Measurements from ENCODE around the gene VAV2. TPM values are rescaled to one million over a fixed set of nuclear protein-coding genes. Genes with fewer than 3 reads are reported as not detected.
"Not testable (repeated sequence)": the region's sequence is repeated elsewhere in the genome, so short reads cannot be mapped to it uniquely, and the experiment has no call there.

The VAV2 gene
- total and polyA plus RNA-seq, 5 donors = 4.7 to 11.4 (median 7.4) TPM

DNA sequence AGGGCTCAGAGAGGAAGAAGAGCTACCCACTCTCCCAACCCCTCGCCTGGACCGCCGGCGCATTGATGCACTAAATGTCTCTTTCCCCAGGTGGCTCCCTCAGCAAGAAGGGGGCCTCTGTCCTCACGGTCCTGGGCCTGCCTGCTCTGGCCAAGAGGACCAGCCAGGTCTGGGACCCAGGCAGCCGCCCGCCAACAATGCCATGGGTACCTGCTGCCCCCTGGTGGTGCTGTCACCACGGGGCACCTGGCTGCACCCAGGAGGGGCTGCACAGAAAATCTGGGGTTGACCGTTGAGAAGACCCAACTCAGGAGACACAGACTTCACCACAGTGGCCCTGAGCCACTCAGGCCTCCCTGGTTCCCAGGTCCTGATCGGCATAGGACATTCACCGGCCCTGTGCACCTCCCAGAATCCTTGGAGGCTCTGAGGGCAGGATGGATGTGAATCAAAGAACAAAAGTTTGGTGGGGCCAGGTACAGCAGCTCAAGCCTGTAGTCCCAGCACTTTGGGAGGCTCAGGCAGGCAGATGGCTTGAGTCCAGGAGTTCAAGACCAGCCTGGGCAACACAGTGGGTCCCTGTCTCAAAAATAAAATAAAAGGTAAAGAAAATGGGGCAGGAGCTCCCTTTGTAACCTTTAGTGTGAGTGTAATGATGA lies 2.4 kb upstream of the VAV2 start:
- no peaks in the 10 kb centered on the region for H3K27me3 ChIP-seq (ENCODE audit: control insufficient read depth, insufficient read depth)
- H3K27ac ChIP-seq (ENCODE audit: low read length) = no peak overlapping the region
- ATAC-seq (peak; percentile 65 to 68), DNase-seq (peak; percentile 80 to 93 (median 92))
- peaks cover 6% of the 10 kb centered on the region for H3K4me1 ChIP-seq (ENCODE audit: control insufficient read depth, insufficient read depth, low read length)
- no peaks in the 10 kb centered on the region for H3K9me3 ChIP-seq (ENCODE audit: control insufficient read depth, low read length)
- intact Hi-C loops (cut with DNase I) = loop anchor here (1.0 to 2.0 kb wide), 3 partner anchors 201 to 204 kb away; no protein-coding TSS in a partner anchor
- no peak overlapping the region for H3K4me3 ChIP-seq (ENCODE audit: low read length)
- 7% methylated on average over 11 of the region's 11 CpGs for WGBS

DNA sequence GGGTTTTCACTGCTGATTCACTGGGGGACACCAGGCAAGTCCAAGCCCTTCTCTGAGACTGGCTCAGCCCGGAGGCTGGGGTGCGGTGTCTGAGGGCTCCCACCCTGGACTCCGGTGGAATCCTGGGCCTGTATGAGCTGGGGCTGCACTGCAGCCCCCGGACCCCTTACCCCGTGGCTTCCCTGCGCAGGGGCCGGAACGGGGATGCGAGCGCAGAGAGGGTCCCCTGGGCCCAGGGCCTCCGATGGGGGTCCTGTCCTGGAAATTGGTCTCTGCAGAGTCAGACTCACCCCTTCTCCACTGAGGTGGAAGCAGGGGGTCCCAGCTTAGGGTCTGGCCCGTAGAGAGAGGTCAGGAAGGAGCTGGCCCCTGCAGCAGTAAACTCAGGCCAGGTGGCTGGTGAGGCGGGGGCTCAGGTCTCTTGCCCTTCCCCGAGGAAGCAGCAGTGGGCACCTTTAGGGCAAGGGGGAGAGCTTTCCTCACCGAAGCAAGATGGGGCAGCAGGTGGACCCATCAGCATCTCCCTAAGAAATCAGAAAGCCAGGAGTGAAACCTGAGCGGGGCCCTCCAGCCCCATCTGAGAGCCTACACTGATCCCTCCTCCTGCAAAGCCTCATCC lies 1.6 kb upstream of the VAV2 start:
- Histone ChIP-seq H3K27ac (ENCODE audit: low read length) (no peak overlapping the region), H3K4me1 (ENCODE audit: control insufficient read depth, insufficient read depth, low read length) (peaks cover 6% of the 10 kb centered on the region), H3K27me3 (ENCODE audit: control insufficient read depth, insufficient read depth) (no peaks in the 10 kb centered on the region), H3K9me3 (ENCODE audit: control insufficient read depth, low read length) (no peaks in the 10 kb centered on the region), H3K4me3 (ENCODE audit: low read length) (no peak overlapping the region)
- intact Hi-C loops (cut with DNase I) = loop anchor here (1.0 to 2.0 kb wide), 3 partner anchors 200 to 203 kb away; no protein-coding TSS in a partner anchor
- peak in 1 of 3 donors; percentile 63 for DNase-seq
- ATAC-seq = no peak
- 66% methylated on average over 16 of the region's 16 CpGs for WGBS

DNA sequence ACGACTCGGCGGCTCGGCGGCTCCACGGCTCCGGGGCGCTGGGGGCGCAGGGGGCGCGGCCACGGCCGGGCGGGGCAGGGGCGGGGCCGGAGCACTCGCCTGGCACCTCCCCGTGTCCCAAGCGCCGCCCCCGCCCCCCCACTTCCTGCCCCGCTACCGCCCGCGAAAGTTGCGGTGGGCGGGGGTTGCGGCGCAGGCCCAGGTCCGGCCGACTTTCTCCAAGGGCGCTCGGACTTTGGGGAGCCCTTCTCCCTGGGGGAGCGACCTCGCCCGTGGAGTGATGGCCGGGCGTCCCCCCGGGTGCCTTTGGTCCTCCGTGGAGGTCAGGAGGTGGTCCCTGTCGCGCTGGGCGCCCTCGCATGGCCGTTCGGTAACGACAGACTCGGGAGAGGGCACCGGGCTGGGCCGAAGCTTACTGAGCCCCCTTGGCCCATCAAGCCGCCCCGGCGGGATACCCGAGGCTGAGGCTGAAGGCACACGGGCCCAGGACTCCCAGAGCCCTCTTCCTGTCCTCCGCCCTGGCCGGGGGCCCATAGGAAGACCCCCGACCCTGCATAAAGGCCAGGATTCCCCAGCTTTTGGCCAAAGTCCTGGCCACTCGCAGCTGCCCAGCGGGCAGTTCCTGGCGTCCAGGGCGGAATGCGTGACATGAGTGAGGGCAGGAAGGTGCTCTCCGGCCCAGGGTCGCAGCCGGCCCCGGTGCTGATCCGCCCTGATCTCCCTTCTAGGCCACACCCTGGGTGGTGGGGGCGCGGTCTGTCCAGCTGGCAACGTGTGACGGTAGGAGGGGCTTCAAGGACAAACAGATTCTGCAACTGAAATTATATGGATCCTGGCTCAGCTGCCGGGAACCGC lies 883 bp upstream of the VAV2 start:
- peak; percentile 86 to 88 for ATAC-seq
- intact Hi-C loops (cut with DNase I) = no loop called here
- H3K27me3 ChIP-seq (ENCODE audit: control insufficient read depth, insufficient read depth) = no peaks in the 10 kb centered on the region
- under 1% methylated on average over 74 of the region's 74 CpGs for WGBS
- peak overlapping the region; percentile 85 for H3K4me3 ChIP-seq (ENCODE audit: low read length)
- H3K9me3 ChIP-seq (ENCODE audit: control insufficient read depth, low read length) = no peaks in the 10 kb centered on the region
- H3K4me1 ChIP-seq (ENCODE audit: control insufficient read depth, insufficient read depth, low read length) = peaks cover 6% of the 10 kb centered on the region
- peak; percentile 91 to 95 (median 95) for DNase-seq
- H3K27ac ChIP-seq (ENCODE audit: low read length) = peak overlapping the region; percentile 91

DNA sequence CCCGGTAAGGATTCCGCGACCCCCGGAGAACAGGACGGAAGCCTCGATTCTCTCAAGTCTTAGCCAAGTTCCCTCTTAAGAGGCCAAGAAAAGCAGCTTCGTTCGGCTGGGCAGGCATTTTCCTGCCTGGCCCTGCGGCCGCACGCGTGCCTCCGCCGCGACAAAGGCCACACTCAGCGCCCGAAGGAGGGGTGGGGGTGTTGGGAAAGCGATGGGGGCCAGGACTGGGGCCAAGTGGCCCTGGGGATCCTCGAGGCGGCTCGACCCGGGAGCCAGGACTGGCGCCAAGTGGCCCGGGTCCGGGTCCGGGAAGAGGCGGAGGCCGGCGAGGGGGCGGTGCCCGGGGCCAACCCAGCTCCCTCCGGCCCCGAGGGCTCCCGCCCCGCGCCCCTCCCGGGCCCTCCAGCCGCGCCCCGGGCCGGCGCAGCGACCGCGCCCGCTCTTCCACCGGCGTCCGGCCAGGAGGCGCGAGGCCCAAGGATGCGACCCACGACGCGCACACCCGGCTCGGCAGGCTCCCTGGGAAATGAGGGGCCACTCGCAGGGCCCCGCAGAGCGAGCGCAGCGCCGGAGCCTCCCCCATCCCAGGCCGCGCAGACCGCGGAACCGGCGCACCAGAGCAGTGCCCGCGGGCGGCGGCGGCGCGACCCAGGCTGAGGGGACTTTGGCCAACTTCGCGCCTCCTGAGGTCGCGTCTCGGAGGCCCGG lies 756 bp downstream of the VAV2 start:
- DNase-seq (peak; percentile 71 to 85 (median 79)), ATAC-seq (peak in 1 of 2 donors; percentile 33)
- Histone ChIP-seq H3K9me3 (ENCODE audit: control insufficient read depth, low read length) (no peaks in the 10 kb centered on the region), H3K27me3 (ENCODE audit: control insufficient read depth, insufficient read depth) (no peaks in the 10 kb centered on the region), H3K27ac (ENCODE audit: low read length) (peak overlapping the region; percentile 0), H3K4me3 (ENCODE audit: low read length) (peak overlapping the region; percentile 85), H3K4me1 (ENCODE audit: control insufficient read depth, insufficient read depth, low read length) (peaks cover 6% of the 10 kb centered on the region)
- intact Hi-C loops (cut with DNase I) = loop anchor here in 1 of 4 donors (2.0 kb wide), 1 partner anchor 43 kb away; no protein-coding TSS in a partner anchor
- whole genome bisulfite sequencing = 2% methylated on average over 82 of the region's 82 CpGs

DNA sequence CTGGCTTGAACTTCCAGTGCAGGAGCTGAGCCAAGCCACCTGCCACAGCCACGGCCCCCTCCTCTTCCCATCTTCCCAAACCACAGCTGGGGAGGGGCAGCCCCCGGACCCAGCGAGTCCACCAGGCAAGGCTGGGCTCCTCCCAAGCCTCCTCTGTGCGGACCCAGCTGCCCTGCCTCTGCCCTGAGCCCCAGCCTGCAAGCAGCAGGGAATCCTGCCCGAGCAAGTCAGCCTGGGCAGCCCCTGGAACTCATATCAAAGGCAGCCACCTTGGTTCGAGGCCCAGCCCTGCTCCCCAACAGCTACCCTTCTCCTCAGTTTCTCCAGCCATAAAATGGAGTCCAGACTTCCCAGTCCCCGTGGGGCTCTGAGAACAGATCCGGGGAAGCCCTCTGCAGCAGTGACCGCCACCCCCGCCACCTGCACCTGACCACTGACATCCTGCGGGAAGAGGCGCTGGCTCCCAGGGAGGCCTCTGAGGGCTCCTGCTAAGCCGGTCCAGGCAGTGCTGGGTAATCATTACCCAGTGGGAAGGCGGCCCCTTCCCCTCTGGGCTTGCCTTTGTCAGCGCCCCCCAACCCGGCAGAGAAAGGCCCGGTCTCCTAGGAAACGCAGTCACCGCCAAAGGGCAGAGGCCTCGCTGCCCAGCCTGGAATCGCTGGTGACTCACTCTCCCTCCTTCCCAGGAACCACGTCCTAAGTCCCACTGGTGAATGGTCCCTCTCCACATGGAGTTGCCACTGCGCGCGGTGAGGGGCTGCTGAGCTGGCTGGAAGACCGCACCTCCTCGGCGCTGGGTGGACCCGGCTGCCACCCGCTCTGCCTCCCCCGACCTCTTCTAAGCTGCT lies 1.5 kb downstream of the VAV2 start:
- H3K4me1 ChIP-seq (ENCODE audit: control insufficient read depth, insufficient read depth, low read length) = peaks cover 6% of the 10 kb centered on the region
- H3K27ac ChIP-seq (ENCODE audit: low read length) = peak overlapping the region; percentile 0
- no peaks in the 10 kb centered on the region for H3K27me3 ChIP-seq (ENCODE audit: control insufficient read depth, insufficient read depth)
- ATAC-seq (peak in 1 of 2 donors; percentile 49), DNase-seq (peak; percentile 78 to 80 (median 79))
- intact Hi-C loops (cut with DNase I) = loop anchor here in 1 of 4 donors (2.0 kb wide), 1 partner anchor 42 kb away; no protein-coding TSS in a partner anchor
- WGBS = 45% methylated on average over 31 of the region's 31 CpGs
- no peaks in the 10 kb centered on the region for H3K9me3 ChIP-seq (ENCODE audit: control insufficient read depth, low read length)
- H3K4me3 ChIP-seq (ENCODE audit: low read length) = peak overlapping the region; percentile 85

DNA sequence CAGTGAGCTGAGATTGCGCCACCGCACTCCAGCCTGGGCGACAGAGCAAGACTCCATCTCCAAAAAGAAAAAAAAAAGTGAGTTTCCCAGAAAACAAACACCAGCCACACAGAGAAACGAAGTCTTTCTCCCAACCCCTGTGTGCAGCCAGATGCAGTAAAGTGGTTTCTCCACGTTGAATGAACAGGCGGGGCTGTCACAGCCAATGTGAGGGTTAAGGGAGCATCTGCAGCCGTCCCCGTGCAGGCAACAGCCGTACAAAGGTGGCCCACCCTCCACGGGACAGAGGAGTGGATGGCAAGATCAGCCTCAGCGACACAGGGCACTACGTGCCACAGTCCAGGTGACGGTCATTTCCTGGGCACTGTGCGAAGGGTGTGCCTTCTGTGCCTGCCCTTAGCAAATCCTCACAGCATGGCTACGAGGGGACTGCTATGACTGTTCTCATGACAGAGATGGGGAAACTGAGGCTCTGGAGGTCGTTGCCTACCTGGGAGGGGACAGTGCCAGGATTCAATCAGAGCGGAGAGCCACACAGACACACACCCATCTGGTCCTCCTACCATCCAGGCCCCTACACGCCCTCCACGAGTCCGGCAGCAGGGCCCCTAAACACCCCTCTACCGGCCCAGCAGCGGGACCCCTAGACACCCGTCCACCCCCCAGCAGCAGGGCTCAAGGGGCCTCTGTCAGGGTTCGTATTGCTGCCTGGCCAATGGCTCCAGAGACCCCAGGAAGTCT lies 2.3 kb downstream of the VAV2 start:
- H3K4me3 ChIP-seq (ENCODE audit: low read length) = no peak overlapping the region
- H3K9me3 ChIP-seq (ENCODE audit: control insufficient read depth, low read length) = no peaks in the 10 kb centered on the region
- 83% methylated on average over 24 of the region's 24 CpGs for WGBS
- peaks cover 6% of the 10 kb centered on the region for H3K4me1 ChIP-seq (ENCODE audit: control insufficient read depth, insufficient read depth, low read length)
- no peaks in the 10 kb centered on the region for H3K27me3 ChIP-seq (ENCODE audit: control insufficient read depth, insufficient read depth)
- intact Hi-C loops (cut with DNase I) = loop anchor here in 1 of 4 donors (2.0 kb wide), 1 partner anchor 41 kb away; no protein-coding TSS in a partner anchor
- no peak overlapping the region for H3K27ac ChIP-seq (ENCODE audit: low read length)
- DNase-seq (peak in 2 of 3 donors; percentile 27 to 35), ATAC-seq (no peak)

DNA sequence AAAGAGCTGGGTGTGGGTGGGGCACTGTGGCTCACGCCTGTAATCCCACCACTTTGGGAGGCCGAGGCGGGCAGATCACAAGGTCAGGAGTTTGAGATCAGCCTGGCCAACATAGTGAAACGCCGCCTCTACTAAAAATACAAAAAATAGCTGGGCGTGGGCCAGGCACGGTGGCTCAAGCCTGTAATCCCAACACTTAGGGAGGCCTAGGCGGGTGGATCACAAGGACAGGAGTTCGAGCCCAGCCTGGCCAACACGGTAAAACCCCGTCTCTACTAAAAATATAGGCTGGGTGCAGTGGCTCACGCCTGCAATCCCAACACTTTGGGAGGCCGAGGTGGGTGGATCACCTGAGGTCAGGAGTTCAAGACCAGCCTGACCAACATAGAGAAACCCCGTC lies 3.4 kb downstream of the VAV2 start:
- H3K4me1 ChIP-seq (ENCODE audit: control insufficient read depth, insufficient read depth, low read length); H3K27ac ChIP-seq (ENCODE audit: low read length); intact Hi-C loops (cut with DNase I); H3K27me3 ChIP-seq (ENCODE audit: control insufficient read depth, insufficient read depth); DNase-seq; H3K9me3 ChIP-seq (ENCODE audit: control insufficient read depth, low read length); H3K4me3 ChIP-seq (ENCODE audit: low read length); ATAC-seq: not testable (repeated sequence)
- 92% methylated on average over 14 of the region's 14 CpGs for WGBS

DNA sequence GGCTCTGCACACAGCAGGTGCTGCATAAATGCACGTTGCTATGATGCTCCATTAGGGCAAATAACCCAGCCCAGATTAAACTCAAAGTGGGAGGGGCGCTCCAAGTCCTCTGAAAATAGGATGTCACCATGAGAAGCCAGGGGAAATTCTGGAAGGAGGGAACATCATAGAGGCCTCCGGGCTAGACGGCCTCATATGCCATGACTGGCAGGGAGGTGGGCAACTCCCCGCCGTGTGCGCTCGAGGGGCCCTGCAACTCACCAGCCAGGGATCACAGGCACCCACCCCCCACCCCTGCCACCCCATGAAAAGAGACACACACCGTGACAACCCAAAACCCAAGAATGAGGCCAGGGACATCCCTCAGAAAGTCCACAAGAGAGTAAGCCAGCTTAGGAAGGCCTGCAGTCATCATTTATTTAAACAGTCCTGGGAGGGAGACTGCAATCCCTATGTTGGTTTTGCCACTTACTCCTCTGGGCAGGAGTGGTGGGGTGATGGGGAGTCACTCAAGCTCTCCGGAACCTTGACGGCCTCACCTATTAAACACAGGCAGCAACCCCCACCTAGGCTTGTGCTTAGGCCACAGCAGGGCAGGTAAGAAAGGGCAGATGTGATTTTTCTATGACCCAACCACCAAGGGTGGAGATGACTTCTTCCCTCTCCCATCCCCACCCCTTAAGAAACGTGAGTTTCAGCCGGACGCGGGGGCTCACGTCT lies 4.0 kb downstream of the VAV2 start:
- intact Hi-C loops (cut with DNase I) = no loop called here
- H3K4me3 ChIP-seq (ENCODE audit: low read length) = no peak overlapping the region
- DNase-seq (peak in 1 of 3 donors; percentile 16), ATAC-seq (no peak)
- no peaks in the 10 kb centered on the region for H3K9me3 ChIP-seq (ENCODE audit: control insufficient read depth, low read length)
- 87% methylated on average over 16 of the region's 16 CpGs for WGBS
- H3K27me3 ChIP-seq (ENCODE audit: control insufficient read depth, insufficient read depth) = no peaks in the 10 kb centered on the region
- no peak overlapping the region for H3K27ac ChIP-seq (ENCODE audit: low read length)
- peaks cover 6% of the 10 kb centered on the region for H3K4me1 ChIP-seq (ENCODE audit: control insufficient read depth, insufficient read depth, low read length)

DNA sequence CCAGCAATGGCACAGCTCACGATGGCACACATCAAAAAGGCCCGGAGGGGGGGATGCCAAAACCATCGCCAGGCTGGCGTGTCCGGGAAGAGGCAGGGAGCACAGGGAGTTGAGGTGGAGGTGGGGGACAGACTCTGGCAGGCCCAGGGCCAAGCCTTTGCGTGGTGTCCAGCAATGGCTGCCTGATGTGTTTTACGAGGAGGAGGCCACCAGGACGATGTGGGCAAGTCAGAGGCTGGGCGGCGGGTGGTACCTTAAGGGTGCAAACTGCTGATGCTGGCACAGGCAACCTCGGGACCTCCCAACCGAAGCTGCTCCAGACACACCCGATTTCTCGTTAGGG lies 4.7 kb downstream of the VAV2 start:
- ATAC-seq (no peak), DNase-seq (peak in 1 of 3 donors; percentile 41)
- peaks cover 6% of the 10 kb centered on the region for H3K4me1 ChIP-seq (ENCODE audit: control insufficient read depth, insufficient read depth, low read length)
- no peak overlapping the region for H3K27ac ChIP-seq (ENCODE audit: low read length)
- H3K4me3 ChIP-seq (ENCODE audit: low read length) = no peak overlapping the region
- no peaks in the 10 kb centered on the region for H3K27me3 ChIP-seq (ENCODE audit: control insufficient read depth, insufficient read depth)
- WGBS = 90% methylated on average over 14 of the region's 14 CpGs
- H3K9me3 ChIP-seq (ENCODE audit: control insufficient read depth, low read length) = no peaks in the 10 kb centered on the region
- intact Hi-C loops (cut with DNase I) = no loop called here

Measured in right cardiac atrium (tissue), 5 donors.